Omental fat pad (tissue), 4 donors: ENCODE data around the gene ANKRD9. TPM values are rescaled to one million over a fixed set of nuclear protein-coding genes. Genes with fewer than 3 reads are reported as not detected.

ENCODE experiments used
- ATAC-seq: fragments of 150-250 bp; one replicate; pipeline ENCODE4 v1.9.1; 2016; ENCODE audit warnings: mild to moderate bottlenecking, moderate library complexity; ENCODE audit not compliant: low FRiP score
- DNase-seq: peaks from one replicate; pipeline ENCODE4 v3.0.0-alpha.2; 2019; ENCODE audit warnings: low spot score
- CTCF ChIP-seq, 3 donors: fragments of 450-650 bp; IDR thresholded peaks; one replicate each; pipeline ENCODE4 v1.5.1; 2016 to 2017; ENCODE audit warnings: antibody characterized with exemption in 3 of 3, mild to moderate bottlenecking in 3 of 3, moderate library complexity in 2 of 3
- total RNA-seq, 4 donors: library from RNA; depleted of rRNA; stranded (reverse); fragments of >200 nt; gene quantifications; one replicate each; pipeline ENCODE4 v1.1.0, GENCODE V29; 2016

Gene ANKRD9
- total RNA-seq, 4 donors from 2014 or later, result 15.1 to 25.9 (median 23.9) TPM

GRCh38 chr14:102481371-102481770 lies 28.2 kb downstream of the ANKRD9 start:
- TF ChIP-seq CTCF (IDR thresholded peaks at IDR 0.05), result no peak
- DNase-seq (no peak), ATAC-seq (no peak)

- TF ChIP-seq CTCF (IDR thresholded peaks at IDR 0.05), result no peak
- DNase-seq, result no peak
- no peak for ATAC-seq
Measured at GRCh38 chr14:102479777-102480176, 29.8 kb downstream of the ANKRD9 start.

GRCh38 chr14:102479107-102479506 lies 30.5 kb downstream of the ANKRD9 start:
- ATAC-seq, result no peak

GRCh38 chr14:102474934-102475333 lies 34.6 kb downstream of the ANKRD9 start:
- no peak for TF ChIP-seq CTCF (IDR thresholded peaks at IDR 0.05)
- ATAC-seq (no peak), DNase-seq (no peak)

More at GRCh38 chr14:102479107-102479506, 30.5 kb downstream of the ANKRD9 start:
- TF ChIP-seq CTCF (IDR thresholded peaks at IDR 0.05), result no peak
- DNase-seq, result no peak

DNA sequence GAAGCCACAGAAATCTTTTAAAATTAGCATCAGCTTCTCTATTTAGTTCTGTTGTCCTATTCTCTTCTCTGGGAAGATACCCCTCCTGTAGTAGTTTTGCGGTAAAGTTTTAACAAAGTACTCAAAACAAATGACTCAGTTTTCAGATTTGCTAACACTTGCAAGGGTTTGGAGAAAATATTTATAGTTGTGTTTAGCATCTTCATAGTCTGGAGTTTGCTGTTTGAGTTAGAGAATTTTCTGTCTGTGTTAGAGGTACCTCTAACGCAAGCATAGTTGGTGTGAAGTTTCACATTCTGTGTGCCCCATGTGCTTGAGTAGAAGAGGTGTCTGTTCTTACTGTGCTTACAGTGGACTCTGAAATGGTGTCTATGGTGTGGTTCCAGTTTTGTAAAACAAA lies 36.0 kb downstream of the ANKRD9 start:
- DNase-seq (no peak), ATAC-seq (no peak)
- TF ChIP-seq CTCF (IDR thresholded peaks at IDR 0.05), result no peak

DNA sequence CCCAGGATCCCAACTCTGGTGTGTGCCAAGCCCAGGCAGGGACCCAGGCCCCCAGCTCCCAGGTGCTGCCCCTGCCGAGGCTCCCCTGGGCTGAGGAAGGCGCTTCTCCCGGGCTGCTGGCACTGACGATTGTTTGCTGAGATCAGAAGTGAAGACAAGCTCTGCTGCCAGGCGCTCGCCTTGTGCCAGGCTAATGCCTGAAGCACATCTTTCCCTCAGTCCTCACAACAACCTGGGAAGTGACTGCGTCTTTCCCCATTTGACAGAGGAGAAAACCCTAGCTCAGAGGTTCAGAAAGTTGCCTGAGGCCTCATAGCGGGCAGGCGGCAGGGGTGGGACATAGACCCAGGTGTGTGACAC lies 36.8 kb downstream of the ANKRD9 start:
- TF ChIP-seq CTCF (IDR thresholded peaks at IDR 0.05), result no peak
- ATAC-seq (no peak), DNase-seq (no peak)

GRCh38 chr14:102471921-102472790 lies 37.4 kb downstream of the ANKRD9 start:
- ATAC-seq (no peak), DNase-seq (no peak)
- TF ChIP-seq CTCF (IDR thresholded peaks at IDR 0.05), result no peak
